CD4-positive, alpha-beta T cell (primary cell): ENCODE data around the gene JPT2. TPM values are rescaled to one million over a fixed set of nuclear protein-coding genes. Genes with fewer than 3 reads are reported as not detected.

Source experiments
- ATAC-seq: fragments of 200-7000 bp; cut with Tn5 transposase; one replicate; pipeline ENCODE4 v1.10.0; 2022; ENCODE audit warnings: mild to moderate bottlenecking; ENCODE audit not compliant: poor library complexity
- CTCF ChIA-PET: fragments of 350-600 bp; sonication (Branson Sonifier 250); formaldehyde crosslinking; loops from one replicate; lab custom pipeline; 2021; ENCODE audit warnings: antibody characterized with exemption, inconsistent platforms; lab: Charles Lee
- POLR2A ChIA-PET: fragments of 350-600 bp; sonication (Branson Sonifier 250); formaldehyde crosslinking; loops from one replicate; lab custom pipeline; 2021; ENCODE audit warnings: antibody characterized with exemption, inconsistent platforms; lab: Charles Lee
- DNase-seq, 14 experiments: peaks; one replicate each; pipeline ENCODE4 v3.0.0-alpha.2; 2013 to 2020; ENCODE audit warnings: mixed read lengths in 2 of 14
- H3K27ac ChIP-seq, 2 donors: one replicate each; pipeline versions ENCODE4 v1.5.1 to v1.7.0; 2013; ENCODE audit warnings: low read length in 2 of 2, low read depth in 1 of 2, mild to moderate bottlenecking in 1 of 2
- H3K27me3 ChIP-seq, 2 experiments: 1 replicate in 1 of 2; 2 replicates in 1 of 2; pipeline versions ENCODE4 v1.6.1 to v1.7.0; 2013; ENCODE audit warnings: low read length in 2 of 2, control low read depth in 1 of 2, mild to moderate bottlenecking in 1 of 2, moderate library complexity in 1 of 2; ENCODE audit not compliant: insufficient read depth in 2 of 2, control insufficient read depth in 1 of 2
- H3K36me3 ChIP-seq: one replicate; pipeline ENCODE4 v1.6.1; 2013; ENCODE audit warnings: low read length, control low read depth; ENCODE audit not compliant: insufficient read depth
- H3K4me1 ChIP-seq: one replicate; pipeline ENCODE4 v1.6.1; 2013; ENCODE audit warnings: low read length, control low read depth; ENCODE audit not compliant: insufficient read depth
- H3K4me3 ChIP-seq: one replicate; pipeline ENCODE4 v1.5.1; 2013; ENCODE audit warnings: mild to moderate bottlenecking, low read length, moderate library complexity
- H3K9me3 ChIP-seq, 2 experiments: 1 replicate in 1 of 2; 2 replicates in 1 of 2; pipeline versions ENCODE4 v1.6.1 to v1.7.0; 2013; ENCODE audit warnings: low read length in 2 of 2, mild to moderate bottlenecking in 2 of 2, control low read depth in 1 of 2, moderate library complexity in 1 of 2; ENCODE audit not compliant: control insufficient read depth in 1 of 2, insufficient read depth in 1 of 2
- H3K27ac Mint-ChIP-seq: one replicate; pipeline ENCODE4 v1.8.0; 2020; ENCODE audit warnings: mixed read lengths
- H3K27me3 Mint-ChIP-seq: one replicate; pipeline ENCODE4 v1.8.0; 2021; ENCODE audit warnings: mixed read lengths
- H3K36me3 Mint-ChIP-seq: one replicate; pipeline ENCODE4 v1.8.0; 2021; ENCODE audit warnings: low read depth, mixed read lengths
- H3K4me1 Mint-ChIP-seq: one replicate; pipeline ENCODE4 v1.8.0; 2021; ENCODE audit warnings: low read depth, mixed read lengths
- H3K4me3 Mint-ChIP-seq: one replicate; pipeline ENCODE4 v1.8.0; 2020; ENCODE audit warnings: mild to moderate bottlenecking, mixed read lengths
- H3K9me3 Mint-ChIP-seq: one replicate; pipeline ENCODE4 v1.8.0; 2020; ENCODE audit warnings: mixed read lengths
- intact Hi-C, 2 experiments: fragments of 100-400 bp; cut with DNase I in 1 of 2; cut with micrococcal nuclease in 1 of 2; formaldehyde crosslinking; loops; one replicate each; pipeline versions ENCODE4 v1.15.1 to v1.9.0; 2023 to 2025; cut with DNase I, micrococcal nuclease
- total RNA-seq, 174 experiments: library from RNA in 2 of 174; stranded (reverse) in 2 of 174; gene quantifications; one replicate each; pipeline ENCODE4 v1.2.3 and lab custom pipeline; 2021 to 2026
- TF ChIP-seq, protein P1 (sequence below): fragments of 200-600 bp; IDR thresholded peaks from one replicate; pipeline ENCODE4 v1.8.0; 2022; ENCODE audit warnings: antibody characterized with exemption, mild to moderate bottlenecking

The JPT2 gene
- total RNA-seq, 2 experiments from 2014 or later, result 2.5 to 3.2 TPM

DNA sequence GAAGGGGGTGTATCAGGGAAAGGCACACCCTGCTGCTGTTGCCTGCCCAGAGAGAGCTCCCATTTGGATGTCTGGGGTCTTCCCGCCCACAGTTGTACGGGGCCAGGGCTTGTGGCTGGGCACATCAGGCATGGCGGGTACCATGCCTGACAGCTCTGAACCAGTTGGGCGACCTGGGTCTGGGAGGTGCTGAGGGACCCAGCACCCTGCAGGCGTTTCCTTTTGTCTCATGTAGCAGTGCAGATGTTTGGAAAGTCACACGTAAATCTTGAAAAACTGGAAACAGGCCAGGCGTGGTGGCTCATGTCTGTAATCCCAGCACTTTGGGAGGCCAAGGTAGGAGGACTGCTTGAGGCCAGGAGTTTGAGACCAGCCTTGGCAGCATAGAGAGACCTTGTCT is 8.4 kb upstream of the JPT2 start:
- ATAC-seq, result no peak
- H3K36me3 Mint-ChIP-seq, result peaks cover 82% of the 10 kb centered on the region

DNA sequence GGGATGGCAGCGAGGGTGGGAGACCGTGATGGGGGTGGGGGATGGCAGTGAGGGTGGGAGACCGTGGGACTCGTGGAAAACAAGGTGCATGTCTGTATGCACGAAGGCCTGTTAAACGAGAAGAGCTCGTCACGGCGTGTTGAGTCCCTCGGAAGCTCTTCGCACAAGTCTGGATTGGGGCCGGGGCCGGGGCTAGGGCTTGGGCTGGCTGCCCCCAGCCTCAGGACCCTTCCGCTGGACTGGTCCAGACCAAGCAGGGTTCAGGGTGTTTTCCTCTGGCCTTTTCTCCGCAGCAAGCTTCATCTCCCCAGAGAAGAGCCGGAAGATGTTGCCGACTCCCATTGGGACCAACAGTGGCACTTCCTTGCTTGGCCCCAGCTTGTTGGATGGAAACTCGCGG is 7.7 kb upstream of the JPT2 start:
- Mint-ChIP-seq H3K27ac (no peak overlapping the region), H3K27me3 (no peaks in the 10 kb centered on the region), H3K9me3 (no peaks in the 10 kb centered on the region), H3K4me3 (no peak overlapping the region), H3K36me3 (peaks cover 83% of the 10 kb centered on the region), H3K4me1 (no peaks in the 10 kb centered on the region)
- TF ChIP-seq, protein P1, sequence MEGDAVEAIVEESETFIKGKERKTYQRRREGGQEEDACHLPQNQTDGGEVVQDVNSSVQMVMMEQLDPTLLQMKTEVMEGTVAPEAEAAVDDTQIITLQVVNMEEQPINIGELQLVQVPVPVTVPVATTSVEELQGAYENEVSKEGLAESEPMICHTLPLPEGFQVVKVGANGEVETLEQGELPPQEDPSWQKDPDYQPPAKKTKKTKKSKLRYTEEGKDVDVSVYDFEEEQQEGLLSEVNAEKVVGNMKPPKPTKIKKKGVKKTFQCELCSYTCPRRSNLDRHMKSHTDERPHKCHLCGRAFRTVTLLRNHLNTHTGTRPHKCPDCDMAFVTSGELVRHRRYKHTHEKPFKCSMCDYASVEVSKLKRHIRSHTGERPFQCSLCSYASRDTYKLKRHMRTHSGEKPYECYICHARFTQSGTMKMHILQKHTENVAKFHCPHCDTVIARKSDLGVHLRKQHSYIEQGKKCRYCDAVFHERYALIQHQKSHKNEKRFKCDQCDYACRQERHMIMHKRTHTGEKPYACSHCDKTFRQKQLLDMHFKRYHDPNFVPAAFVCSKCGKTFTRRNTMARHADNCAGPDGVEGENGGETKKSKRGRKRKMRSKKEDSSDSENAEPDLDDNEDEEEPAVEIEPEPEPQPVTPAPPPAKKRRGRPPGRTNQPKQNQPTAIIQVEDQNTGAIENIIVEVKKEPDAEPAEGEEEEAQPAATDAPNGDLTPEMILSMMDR, result no peak
- H3K9me3 ChIP-seq, result no peaks in the 10 kb centered on the region
- ATAC-seq, result no peak
- no peaks in the 10 kb centered on the region for H3K4me1 ChIP-seq
- ChIA-PET CTCF (no interaction called here), POLR2A (interaction anchor here (0.6 kb wide), 1 partner anchor 1212 kb away, joined by 3 read pairs; the partner anchor contains the start of gene FLYWCH2)
- H3K36me3 ChIP-seq, result peaks cover 89% of the 10 kb centered on the region
- H3K4me3 ChIP-seq, result no peak overlapping the region
- DNase-seq, result no peak
- no peak overlapping the region for H3K27ac ChIP-seq
- H3K27me3 ChIP-seq, result no peaks in the 10 kb centered on the region
- intact Hi-C loops, result no loop called here

More for the DNA sequence above, 8.4 kb upstream of the JPT2 start:
- no peaks in the 10 kb centered on the region for H3K4me1 ChIP-seq
- TF ChIP-seq, protein P1, result no peak
- Mint-ChIP-seq H3K27me3 (no peaks in the 10 kb centered on the region), H3K4me1 (no peaks in the 10 kb centered on the region), H3K27ac (no peak overlapping the region), H3K4me3 (no peak overlapping the region), H3K9me3 (no peaks in the 10 kb centered on the region)
- peaks cover 90% of the 10 kb centered on the region for H3K36me3 ChIP-seq
- ChIA-PET CTCF (no interaction called here), POLR2A (no interaction called here)
- no peak for DNase-seq
- H3K4me3 ChIP-seq, result no peak overlapping the region
- intact Hi-C loops, result no loop called here
- H3K27ac ChIP-seq, result no peak overlapping the region
- H3K27me3 ChIP-seq, result no peaks in the 10 kb centered on the region
- no peaks in the 10 kb centered on the region for H3K9me3 ChIP-seq

DNA sequence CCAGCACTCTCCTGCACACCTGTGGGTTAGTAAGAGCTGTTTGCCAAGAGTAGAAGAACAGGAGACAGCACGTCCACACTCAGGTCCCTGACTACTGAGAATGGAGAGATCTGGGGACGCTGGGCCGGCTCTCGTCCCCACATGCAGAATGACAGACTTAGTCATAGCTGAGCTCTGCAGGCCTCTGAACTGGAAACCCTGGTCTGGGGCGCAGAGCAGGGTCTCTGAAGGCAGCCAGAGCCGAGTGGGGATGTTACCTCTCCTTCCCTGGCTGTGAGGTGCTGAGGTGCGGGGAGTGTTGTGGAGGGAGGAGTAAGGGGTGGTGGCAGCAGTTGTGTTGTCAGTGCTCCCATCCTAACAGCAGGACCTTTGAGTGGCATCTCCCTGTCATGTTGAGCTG is 7.2 kb upstream of the JPT2 start:
- no peaks in the 10 kb centered on the region for H3K9me3 Mint-ChIP-seq
- intact Hi-C loops, result no loop called here
- TF ChIP-seq, protein P1, result no peak
- H3K4me1 Mint-ChIP-seq, result no peaks in the 10 kb centered on the region
- no peak overlapping the region for H3K27ac ChIP-seq
- CTCF ChIA-PET, result no interaction called here
- no peaks in the 10 kb centered on the region for H3K27me3 ChIP-seq
- ATAC-seq (no peak), DNase-seq (no peak)
- H3K4me3 ChIP-seq, result no peak overlapping the region
- H3K27ac Mint-ChIP-seq, result no peak overlapping the region
- no peaks in the 10 kb centered on the region for H3K27me3 Mint-ChIP-seq
- H3K4me1 ChIP-seq, result no peaks in the 10 kb centered on the region
- H3K9me3 ChIP-seq, result no peaks in the 10 kb centered on the region
- H3K36me3 ChIP-seq, result peaks cover 89% of the 10 kb centered on the region
- H3K36me3 Mint-ChIP-seq, result peaks cover 82% of the 10 kb centered on the region
- H3K4me3 Mint-ChIP-seq, result no peak overlapping the region
- POLR2A ChIA-PET, result interaction anchor here (0.6 kb wide), 1 partner anchor 1212 kb away, joined by 3 read pairs; the partner anchor contains the start of gene FLYWCH2
